Endodermal cell (in vitro differentiated cells): Measurements from ENCODE around the gene RAB39B. TPM values are rescaled to one million over a fixed set of nuclear protein-coding genes. Genes with fewer than 3 reads are reported as not detected.
"Not testable (repeated sequence)": the region's sequence is repeated elsewhere in the genome, so short reads cannot be mapped to it uniquely, and the experiment has no call there.

Experiments used
- DNase-seq: peaks from one replicate; pipeline ENCODE4 v3.0.0-alpha.2; 2017
- H3K27ac ChIP-seq: 2 replicates; pipeline ENCODE4 v1.5.1; 2013; ENCODE audit warnings: mild to moderate bottlenecking, low read depth, low read length, moderate library complexity
- H3K27me3 ChIP-seq: 2 replicates; pipeline ENCODE4 v1.6.1; 2013; ENCODE audit warnings: mild to moderate bottlenecking, low read length, moderate library complexity; ENCODE audit not compliant: insufficient read depth, control insufficient read depth, poor library complexity, severe bottlenecking
- H3K36me3 ChIP-seq: 2 replicates; pipeline ENCODE4 v1.7.0; 2013; ENCODE audit warnings: mild to moderate bottlenecking, low read length, moderate library complexity; ENCODE audit not compliant: control insufficient read depth, insufficient read depth
- H3K4me1 ChIP-seq: one replicate; pipeline ENCODE4 v1.7.0; 2013; ENCODE audit warnings: low read length; ENCODE audit not compliant: control insufficient read depth, insufficient read depth
- H3K4me3 ChIP-seq: 2 replicates; pipeline ENCODE4 v1.5.1; 2013; ENCODE audit warnings: mild to moderate bottlenecking, low read length, moderate library complexity
- H3K9ac ChIP-seq: 2 replicates; pipeline ENCODE4 v1.6.1; 2013; ENCODE audit warnings: mild to moderate bottlenecking, low read length, moderate library complexity; ENCODE audit not compliant: poor library complexity, severe bottlenecking; ENCODE audit errors: extremely low read depth
- H3K9me3 ChIP-seq: 2 replicates; pipeline ENCODE4 v1.6.1; 2013; ENCODE audit warnings: mild to moderate bottlenecking, low read length, moderate library complexity; ENCODE audit not compliant: control insufficient read depth
- H3K27ac Mint-ChIP-seq: 2 replicates; pipeline ENCODE4 v1.8.0; 2020; ENCODE audit warnings: mixed read lengths
- H3K27me3 Mint-ChIP-seq: 2 replicates; pipeline ENCODE4 v1.8.0; 2021; ENCODE audit warnings: mild to moderate bottlenecking, mixed read lengths; ENCODE audit not compliant: insufficient read depth
- H3K36me3 Mint-ChIP-seq: 2 replicates; pipeline ENCODE4 v1.8.0; 2020; ENCODE audit warnings: low read depth, mixed read lengths
- H3K4me1 Mint-ChIP-seq: 2 replicates; pipeline ENCODE4 v1.8.0; 2020; ENCODE audit warnings: mixed read lengths
- H3K4me3 Mint-ChIP-seq: 2 replicates; pipeline ENCODE4 v1.8.0; 2020; ENCODE audit warnings: mild to moderate bottlenecking, moderate library complexity, mixed read lengths
- H3K9me3 Mint-ChIP-seq: 2 replicates; pipeline ENCODE4 v1.8.0; 2020; ENCODE audit warnings: mild to moderate bottlenecking, mixed read lengths
- CTCF ChIP-seq: fragments of 200-600 bp; sonication (generic); conservative IDR thresholded peaks from 2 replicates; pipeline ENCODE4 v1.5.0; 2021; ENCODE audit warnings: antibody characterized with exemption, mild to moderate bottlenecking
- WGBS, 2 experiments: methylation state at CpG; one replicate each; pipeline versions ENCODE4 v1.1.5 to v1.1.7; 2013; ENCODE audit warnings: missing lambda C conversion rate in 2 of 2, mixed read lengths in 1 of 2; ENCODE audit not compliant: insufficient coverage in 1 of 2, insufficient read length in 1 of 2; 5-methylcytosine and 5-hydroxymethylcytosine counted together
- total RNA-seq, 2 donors: library from RNA; stranded (reverse); fragmentation: NEBNext Ultra II Directional in 1 of 2; extraction: Animal tissue kit (Norgen Biotek cat#: 25700) in 1 of 2; gene quantifications; 2 replicates in 1 of 2; 3 replicates in 1 of 2; pipeline ENCODE4 v1.2.1, GENCODE V29; 2021

The RAB39B gene
- total RNA-seq, 2 donors from 2014 or later = 3.7 to 5.1 TPM

- Histone ChIP-seq H3K4me3 (no peak overlapping the region), H3K27ac (no peak overlapping the region), H3K27me3 (no peaks in the 10 kb centered on the region), H3K4me1 (no peaks in the 10 kb centered on the region), H3K9ac (no peak overlapping the region), H3K36me3 (peaks cover 63% of the 10 kb centered on the region), H3K9me3 (peaks cover 20% of the 10 kb centered on the region)
- no peak for DNase-seq
- Mint-ChIP-seq H3K36me3 (peaks cover 69% of the 10 kb centered on the region), H3K9me3 (peaks cover 62% of the 10 kb centered on the region), H3K27ac (no peak overlapping the region), H3K4me3 (no peak overlapping the region), H3K27me3 (no peaks in the 10 kb centered on the region), H3K4me1 (no peaks in the 10 kb centered on the region)
- TF ChIP-seq CTCF = no peak
- 97% methylated on average over 3 of the region's 3 CpGs; no CpG with 5 or more reads in 1 of the 2 experiments for WGBS, 2 experiments
Measured at GRCh38 chrX:155225774-155226173, 38.5 kb downstream of the RAB39B start.

GRCh38 chrX:155223746-155224145 is 40.5 kb downstream of the RAB39B start:
- peaks cover 69% of the 10 kb centered on the region for H3K36me3 Mint-ChIP-seq
- not testable (repeated sequence) for H3K27me3 Mint-ChIP-seq, H3K27ac Mint-ChIP-seq, H3K27me3 ChIP-seq, H3K4me1 ChIP-seq, H3K4me1 Mint-ChIP-seq, H3K27ac ChIP-seq, H3K9ac ChIP-seq, H3K4me3 ChIP-seq, DNase-seq, H3K4me3 Mint-ChIP-seq
- WGBS, 2 experiments = 93 to 96% methylated on average over 6 to 28 of the region's 30 CpGs
- H3K9me3 ChIP-seq = peaks cover 20% of the 10 kb centered on the region
- peaks cover 54% of the 10 kb centered on the region for H3K9me3 Mint-ChIP-seq
- H3K36me3 ChIP-seq = peaks cover 60% of the 10 kb centered on the region

- Mint-ChIP-seq H3K27ac (no peak overlapping the region), H3K27me3 (no peaks in the 10 kb centered on the region), H3K36me3 (peaks cover 52% of the 10 kb centered on the region), H3K9me3 (peaks cover 60% of the 10 kb centered on the region), H3K4me1 (peaks cover 6% of the 10 kb centered on the region), H3K4me3 (no peak overlapping the region)
- Histone ChIP-seq H3K27me3 (no peaks in the 10 kb centered on the region), H3K4me1 (no peaks in the 10 kb centered on the region), H3K9ac (no peak overlapping the region), H3K4me3 (no peak overlapping the region), H3K9me3 (peaks cover 20% of the 10 kb centered on the region), H3K36me3 (peaks cover 40% of the 10 kb centered on the region), H3K27ac (no peak overlapping the region)
- no peak for DNase-seq
- WGBS, 2 experiments = 100% methylated on average over 2 of the region's 4 CpGs; no CpG with 5 or more reads in 1 of the 2 experiments
- no peak for TF ChIP-seq CTCF
Measured at GRCh38 chrX:155221351-155221750, 42.9 kb downstream of the RAB39B start.

GRCh38 chrX:155218777-155219176 is 45.5 kb downstream of the RAB39B start:
- peak overlapping the region; percentile 96 for H3K4me3 ChIP-seq
- no peak overlapping the region for H3K27ac ChIP-seq
- H3K9me3 ChIP-seq = peaks cover 15% of the 10 kb centered on the region
- peaks cover 3% of the 10 kb centered on the region for H3K4me1 ChIP-seq
- H3K4me1 Mint-ChIP-seq = peaks cover 13% of the 10 kb centered on the region
- no peak overlapping the region for H3K9ac ChIP-seq
- no peak for TF ChIP-seq CTCF
- H3K27me3 Mint-ChIP-seq = no peaks in the 10 kb centered on the region
- peaks cover 48% of the 10 kb centered on the region for H3K9me3 Mint-ChIP-seq
- WGBS, 2 experiments = 95 to 100% methylated on average over 2 of the region's 2 CpGs
- no peak overlapping the region for H3K27ac Mint-ChIP-seq
- H3K36me3 ChIP-seq = peaks cover 31% of the 10 kb centered on the region
- H3K4me3 Mint-ChIP-seq = no peak overlapping the region
- peaks cover 33% of the 10 kb centered on the region for H3K36me3 Mint-ChIP-seq
- DNase-seq = no peak
- H3K27me3 ChIP-seq = no peaks in the 10 kb centered on the region
